Heart right ventricle (tissue), 16 donors: Measurements from ENCODE around the gene KCNRG. TPM values are rescaled to one million over a fixed set of nuclear protein-coding genes. Genes with fewer than 3 reads are reported as not detected.
"Not testable (repeated sequence)": the region's sequence is repeated elsewhere in the genome, so short reads cannot be mapped to it uniquely, and the experiment has no call there.

Source experiments
- ATAC-seq, 8 donors: fragments of 200-7000 bp; cut with Tn5 transposase; one replicate each; pipeline ENCODE4 v1.9.1; 2020; ENCODE audit warnings: mild to moderate bottlenecking in 8 of 8, moderate library complexity in 8 of 8, moderate number of reproducible peaks in 1 of 8
- DNase-seq, 2 donors: peaks; one replicate each; pipeline ENCODE4 v3.0.0-alpha.2; 2020
- H3K27ac ChIP-seq, 10 donors: fragments of 200-600 bp; sonication (generic) in 2 of 10; one replicate each; pipeline versions ENCODE4 v1.5.0 to v1.8.0; 2020 to 2022; ENCODE audit warnings: mild to moderate bottlenecking in 3 of 10
- H3K27me3 ChIP-seq, 7 donors: fragments of 200-600 bp; one replicate each; pipeline ENCODE4 v1.8.0; 2021 to 2022; ENCODE audit warnings: mild to moderate bottlenecking in 2 of 7
- H3K36me3 ChIP-seq, 9 donors: fragments of 200-600 bp; sonication (generic) in 1 of 9; one replicate each; pipeline versions ENCODE4 v1.5.0 to v1.8.0; 2020 to 2022; ENCODE audit warnings: mild to moderate bottlenecking in 2 of 9
- H3K4me1 ChIP-seq, 9 donors: fragments of 200-600 bp; sonication (generic) in 1 of 9; one replicate each; pipeline versions ENCODE4 v1.5.0 to v1.8.0; 2020 to 2022; ENCODE audit warnings: mild to moderate bottlenecking in 4 of 9
- H3K4me3 ChIP-seq, 10 donors: fragments of 200-600 bp; sonication (generic) in 2 of 10; one replicate each; pipeline versions ENCODE4 v1.5.0 to v1.8.0; 2020 to 2022; ENCODE audit warnings: mild to moderate bottlenecking in 7 of 10, moderate library complexity in 2 of 10
- H3K9me3 ChIP-seq, 11 donors: fragments of 200-600 bp in 10 of 11; sonication (generic) in 2 of 11; one replicate each; pipeline versions ENCODE4 v1.5.0 to v1.8.0; 2013 to 2022; ENCODE audit warnings: mild to moderate bottlenecking in 2 of 11, control low read depth in 1 of 11, moderate library complexity in 1 of 11
- WGBS, 2 donors: extraction: QIAGEN DNeasy Blood & Tissue Kit; methylation state at CpG; one replicate each; pipeline ENCODE4 v1.1.7; 2013; ENCODE audit warnings: inconsistent platforms in 1 of 2; 5-methylcytosine and 5-hydroxymethylcytosine counted together
- intact Hi-C, 10 donors: fragments of 100-400 bp; cut with DNase I; formaldehyde crosslinking; loops; one replicate each; pipeline versions ENCODE4 v1.11.1 to v1.14.2; 2022
- polyA plus RNA-seq, 2 donors: library from polyadenylated mRNA; stranded (reverse); fragments of 200-250 nt; gene quantifications; one replicate each; pipeline ENCODE4 v1.2.3, GENCODE V29; 2013
- total RNA-seq, 10 donors: library from RNA; stranded (reverse); fragmentation: NEBNext Ultra II Directional in 3 of 10; extraction: Animal tissue kit (Norgen Biotek cat#: 25700) in 3 of 10; gene quantifications; one replicate each; pipeline versions ENCODE4 v1.2.1 to v1.2.4, GENCODE V29; 2021 to 2023
- TF ChIP-seq, protein P1 (sequence below), 9 donors: fragments of 200-600 bp; sonication (generic) in 2 of 9; IDR thresholded peaks; one replicate each; pipeline versions ENCODE4 v1.5.0 to v1.8.0; 2021 to 2022; ENCODE audit warnings: antibody characterized with exemption in 9 of 9, mild to moderate bottlenecking in 5 of 9, moderate library complexity in 1 of 9
- donor health status: Arrhythmogenic right ventricular cardiomyopathy.
- donor health status: ischemic (EF 13 %, LVEDD 7.1; RV severe dilation, severe dysfunction).
- donor health status: healthy with polysubstance abuse.
- donor health status: DM: no; HTN: yes; CAD: no.
- donor health status: DM: no; HTN: no; CAD: no.
- donor health status: ischemic (EF 25% LVEDD 6.9; RV normal size, moderate dysfunction).
- donor health status: ischemic (EF 25% LVEDD 5.7; RV mildly dilated, moderate dysfunction).
- donor health status: healthy.
- donor health status: DM: yes; HTN: yes; CAD: no.
- donor health status: Ischemic cardiomyopathy.
- donor health status: ischemic (EF 35%, LVEDD 5.7; RV mildly dilated, moderate dysfunction).
- donor health status: nonischemic (EF 11% LVEDD 7.7; RV severe dilation, severe dysfunction).
- donor health status: DM: yes; HTN: yes; CAD: no.
- donor health status: PGD.
- donor health status: ischemic (EF 29% LVEDD 5.4; RV normal size, mild dysfunction).
- donor health status: nonischemic (EF 23%, LVEDD 6.1; RV moderate dilation, normal function).

The KCNRG gene
- total and polyA plus RNA-seq, 12 donors = 0.19 to 0.86 (median 0.23) TPM; not detected in 4

DNA sequence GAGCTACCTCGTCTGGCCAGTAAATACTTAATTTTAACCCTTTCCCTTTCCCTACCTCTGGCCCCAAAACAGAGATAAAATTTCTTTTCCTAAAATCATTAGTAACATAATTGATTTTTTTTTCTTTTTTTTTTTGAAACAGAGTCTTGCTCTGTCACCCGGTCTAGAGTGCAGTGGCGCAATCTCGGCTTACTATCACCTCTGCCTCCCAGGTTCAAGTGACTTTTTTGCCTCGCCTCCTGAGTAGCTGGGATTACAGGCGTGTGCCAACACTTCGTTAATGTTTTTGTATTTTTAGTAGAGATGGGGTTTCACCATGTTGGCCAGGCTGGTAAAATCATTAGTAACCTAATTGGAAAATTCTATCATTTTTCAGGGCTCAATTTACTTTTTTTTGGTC, 28.8 kb upstream of the KCNRG start:
- 83 to 87% methylated on average over 7 of the region's 7 CpGs for WGBS, 2 donors
- no peaks in the 10 kb centered on the region for H3K27me3 ChIP-seq
- TF ChIP-seq, protein P1, sequence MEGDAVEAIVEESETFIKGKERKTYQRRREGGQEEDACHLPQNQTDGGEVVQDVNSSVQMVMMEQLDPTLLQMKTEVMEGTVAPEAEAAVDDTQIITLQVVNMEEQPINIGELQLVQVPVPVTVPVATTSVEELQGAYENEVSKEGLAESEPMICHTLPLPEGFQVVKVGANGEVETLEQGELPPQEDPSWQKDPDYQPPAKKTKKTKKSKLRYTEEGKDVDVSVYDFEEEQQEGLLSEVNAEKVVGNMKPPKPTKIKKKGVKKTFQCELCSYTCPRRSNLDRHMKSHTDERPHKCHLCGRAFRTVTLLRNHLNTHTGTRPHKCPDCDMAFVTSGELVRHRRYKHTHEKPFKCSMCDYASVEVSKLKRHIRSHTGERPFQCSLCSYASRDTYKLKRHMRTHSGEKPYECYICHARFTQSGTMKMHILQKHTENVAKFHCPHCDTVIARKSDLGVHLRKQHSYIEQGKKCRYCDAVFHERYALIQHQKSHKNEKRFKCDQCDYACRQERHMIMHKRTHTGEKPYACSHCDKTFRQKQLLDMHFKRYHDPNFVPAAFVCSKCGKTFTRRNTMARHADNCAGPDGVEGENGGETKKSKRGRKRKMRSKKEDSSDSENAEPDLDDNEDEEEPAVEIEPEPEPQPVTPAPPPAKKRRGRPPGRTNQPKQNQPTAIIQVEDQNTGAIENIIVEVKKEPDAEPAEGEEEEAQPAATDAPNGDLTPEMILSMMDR (IDR thresholded peaks at IDR 0.05) = no peak
- intact Hi-C loops = loop anchor here in 1 of 10 donors (10.0 kb wide), 1 partner anchor 818 kb away; no protein-coding TSS in a partner anchor
- H3K9me3 ChIP-seq = no peaks in the 10 kb centered on the region
- H3K27ac ChIP-seq = no peak overlapping the region
- DNase-seq (no peak), ATAC-seq (no peak)
- H3K4me3 ChIP-seq = no peak overlapping the region
- H3K4me1 ChIP-seq = peaks cover 0 to 8% (median 0%) of the 10 kb centered on the region in 9 donors
- H3K36me3 ChIP-seq = peaks cover 0 to 74% (median 0%) of the 10 kb centered on the region in 9 donors

DNA sequence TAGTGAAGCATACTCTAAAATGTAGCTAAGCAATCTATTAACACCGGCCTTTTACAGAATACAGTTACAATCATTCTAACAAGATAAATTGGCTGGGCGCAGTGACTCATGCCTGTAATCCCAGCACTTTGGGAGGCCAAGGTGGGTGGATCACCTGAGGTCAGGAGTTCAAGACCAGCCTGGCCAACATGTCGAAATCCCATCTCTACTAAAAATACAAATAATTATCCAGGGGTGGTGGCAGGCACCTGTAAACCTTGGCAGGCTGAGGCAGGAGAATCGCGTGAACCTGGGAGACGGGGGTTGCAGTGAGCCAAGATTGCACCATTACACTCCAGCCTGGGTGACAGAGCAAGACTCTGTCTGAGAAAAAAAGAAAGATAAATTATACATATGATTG, 24.6 kb upstream of the KCNRG start:
- 99% methylated on average over 6 of the region's 6 CpGs for WGBS, 2 donors
- intact Hi-C loops = loop anchor here in 4 of 10 donors (10.0 kb wide), 6 partner anchors 56 to 534 kb away; partner anchors contain the start of gene SPRYD7 (in 1 of the 4)
- not testable (repeated sequence) for H3K27me3 ChIP-seq, H3K4me3 ChIP-seq, H3K27ac ChIP-seq, DNase-seq, ATAC-seq, H3K9me3 ChIP-seq, H3K4me1 ChIP-seq
- peaks cover 0 to 58% (median 0%) of the 10 kb centered on the region in 9 donors for H3K36me3 ChIP-seq

DNA sequence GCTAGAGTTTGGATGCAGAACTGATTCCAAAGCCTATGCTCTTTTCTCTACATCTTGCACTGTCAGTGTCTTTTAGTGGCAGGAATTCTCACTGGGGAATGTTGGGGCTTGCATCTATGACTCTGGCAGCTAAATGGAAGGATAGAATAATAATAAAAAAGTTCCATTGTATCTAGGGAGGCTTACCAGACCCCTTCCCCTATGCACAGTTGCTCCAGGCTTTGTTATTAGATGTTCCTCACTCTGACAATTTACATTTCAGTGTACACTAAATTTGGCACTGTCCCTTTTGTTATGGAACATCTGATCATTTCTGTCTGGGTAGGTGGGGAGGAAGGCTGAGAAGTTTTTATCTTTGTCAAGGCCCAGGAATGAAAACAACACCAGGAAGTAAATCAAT, 22.1 kb upstream of the KCNRG start:
- Histone ChIP-seq H3K9me3 (no peaks in the 10 kb centered on the region), H3K4me1 (peaks cover 3 to 17% (median 8%) of the 10 kb centered on the region in 9 donors), H3K27ac (no peak overlapping the region), H3K36me3 (peaks cover 0 to 43% (median 0%) of the 10 kb centered on the region in 9 donors), H3K27me3 (no peaks in the 10 kb centered on the region), H3K4me3 (no peak overlapping the region)
- TF ChIP-seq, protein P1 (IDR thresholded peaks at IDR 0.05) = no peak
- ATAC-seq (no peak), DNase-seq (no peak)
- intact Hi-C loops = loop anchor here in 4 of 10 donors (10.0 kb wide), 6 partner anchors 58 to 532 kb away; partner anchors contain the start of gene SPRYD7 (in 1 of the 4)

DNA sequence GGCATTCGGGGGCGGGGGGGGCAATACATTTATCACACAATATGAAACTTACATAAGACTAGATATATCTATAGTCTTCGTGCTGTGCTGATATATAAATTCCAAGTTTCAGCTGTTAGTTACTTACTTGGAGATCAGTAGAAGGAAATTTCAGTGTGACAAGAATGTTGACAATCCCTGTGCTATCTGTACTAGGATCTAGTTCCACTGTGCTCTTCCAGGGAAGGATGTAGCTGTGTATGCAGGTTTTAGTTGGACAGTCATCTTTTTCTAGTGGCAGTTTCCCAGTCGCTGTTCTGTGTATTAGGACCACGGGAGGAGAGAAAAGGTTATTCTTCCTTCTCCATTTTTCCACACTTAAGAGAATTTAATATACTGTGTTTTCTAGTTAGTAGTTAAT, 21.6 kb upstream of the KCNRG start:
- Histone ChIP-seq H3K27me3 (no peaks in the 10 kb centered on the region), H3K4me1 (peaks cover 3 to 22% (median 13%) of the 10 kb centered on the region in 9 donors), H3K4me3 (no peak overlapping the region), H3K36me3 (peaks cover 0 to 43% (median 0%) of the 10 kb centered on the region in 9 donors), H3K9me3 (no peaks in the 10 kb centered on the region), H3K27ac (no peak overlapping the region)
- 85 to 88% methylated on average over 5 of the region's 5 CpGs for WGBS, 2 donors
- intact Hi-C loops = loop anchor here in 4 of 10 donors (10.0 kb wide), 6 partner anchors 59 to 531 kb away; partner anchors contain the start of gene SPRYD7 (in 1 of the 4)
- no peak for ATAC-seq
- DNase-seq = no peak
- TF ChIP-seq, protein P1 (IDR thresholded peaks at IDR 0.05) = no peak

DNA sequence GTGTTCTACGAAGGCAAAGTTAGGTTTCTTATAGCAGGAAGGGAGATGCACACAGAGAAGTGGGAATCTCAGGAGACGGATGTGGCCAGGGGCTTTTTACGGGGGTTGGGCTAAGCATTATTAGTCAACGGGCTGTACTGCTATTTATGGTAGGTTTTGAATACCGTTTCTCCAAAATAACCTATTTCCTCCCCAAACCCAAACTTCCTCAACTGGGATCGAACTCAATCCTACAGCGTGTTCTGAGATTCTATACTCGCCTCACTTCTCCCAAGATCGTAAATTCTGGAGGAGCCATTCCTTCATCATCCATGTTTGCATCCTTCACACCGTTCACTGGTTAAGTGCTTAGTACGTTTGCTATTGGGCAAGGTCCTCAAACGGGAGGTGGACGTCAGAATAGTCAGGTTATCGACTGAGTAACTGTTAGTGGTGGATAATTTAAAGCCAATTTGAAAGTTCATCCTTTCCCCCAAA, 19.6 kb upstream of the KCNRG start:
- Histone ChIP-seq H3K9me3 (no peaks in the 10 kb centered on the region), H3K4me1 (peaks cover 6 to 42% (median 33%) of the 10 kb centered on the region in 9 donors), H3K27ac (peak overlapping the region in 9 of 10 donors; percentile 93 to 100 (median 98)), H3K27me3 (no peaks in the 10 kb centered on the region), H3K4me3 (peak overlapping the region; percentile 61 to 99 (median 88)), H3K36me3 (peaks cover 0 to 43% (median 12%) of the 10 kb centered on the region in 9 donors)
- intact Hi-C loops = loop anchor here in 8 of 10 donors (2.0 to 10.0 kb wide), 17 partner anchors 58 to 917 kb away; partner anchors contain the start of gene SPRYD7 (in 2 of the 8)
- WGBS, 2 donors = 41 to 45% methylated on average over 14 of the region's 14 CpGs
- DNase-seq = no peak
- no peak for ATAC-seq
- TF ChIP-seq, protein P1 (IDR thresholded peaks at IDR 0.05) = no peak
